Spleen (tissue), 7 donors: ENCODE data around the gene EEF2K.

ENCODE experiments used
- CTCF ChIP-seq, 11 experiments: fragments of 200-600 bp in 7 of 11; fragments of 450-650 bp in 4 of 11; sonication (generic) in 4 of 11; IDR thresholded peaks in 8 of 11; conservative IDR thresholded peaks in 3 of 11; 1 replicate in 7 of 11; 2 replicates in 4 of 11; pipeline versions ENCODE4 v1.4.0 to v1.8.0; 2016 to 2021; ENCODE audit warnings: antibody characterized with exemption in 11 of 11, inconsistent platforms in 4 of 11, mild to moderate bottlenecking in 1 of 11
- POLR2A ChIP-seq, 3 donors: fragments of 450-650 bp; IDR thresholded peaks; one replicate each; pipeline ENCODE4 v1.5.1; 2017; ENCODE audit warnings: antibody characterized with exemption in 3 of 3, mild to moderate bottlenecking in 1 of 3
- donor health status: DM: no; HTN: no; CAD: no; lungs with moderate emphysema.
- donor health status: DM: no; HTN: no; CAD: no.
- donor health status: DM: no; HTN: no; CAD: no.

GRCh38 chr16:22274916-22275315 lies 68.8 kb downstream of the EEF2K start:
- TF ChIP-seq CTCF (IDR thresholded peaks at IDR 0.05 in 8 of 11, conservative IDR thresholded peaks at IDR 0.05 in 3 of 11): no peak
- no peak for TF ChIP-seq POLR2A (IDR thresholded peaks at IDR 0.05)
